GM20000 (cell line): ENCODE measurements around the gene CUX1.

Experiments used
- DNase-seq: peaks from one replicate; pipeline ENCODE4 v3.0.0; 2012; ENCODE audit warnings: low spot score
- TF ChIP-seq, protein P1 (sequence below): IDR thresholded peaks from 2 replicates; pipeline ENCODE4 v1.5.1; 2012; ENCODE audit warnings: mild to moderate bottlenecking, control low read depth; ENCODE audit errors: extremely low read depth, missing control alignments

Gene CUX1

GRCh38 chr7:102306916-102307677, 489.7 kb downstream of the CUX1 start:
- DNase-seq, result peak; percentile 79

GRCh38 chr7:102310414-102310815, 493.0 kb downstream of the CUX1 start:
- TF ChIP-seq, protein P1, sequence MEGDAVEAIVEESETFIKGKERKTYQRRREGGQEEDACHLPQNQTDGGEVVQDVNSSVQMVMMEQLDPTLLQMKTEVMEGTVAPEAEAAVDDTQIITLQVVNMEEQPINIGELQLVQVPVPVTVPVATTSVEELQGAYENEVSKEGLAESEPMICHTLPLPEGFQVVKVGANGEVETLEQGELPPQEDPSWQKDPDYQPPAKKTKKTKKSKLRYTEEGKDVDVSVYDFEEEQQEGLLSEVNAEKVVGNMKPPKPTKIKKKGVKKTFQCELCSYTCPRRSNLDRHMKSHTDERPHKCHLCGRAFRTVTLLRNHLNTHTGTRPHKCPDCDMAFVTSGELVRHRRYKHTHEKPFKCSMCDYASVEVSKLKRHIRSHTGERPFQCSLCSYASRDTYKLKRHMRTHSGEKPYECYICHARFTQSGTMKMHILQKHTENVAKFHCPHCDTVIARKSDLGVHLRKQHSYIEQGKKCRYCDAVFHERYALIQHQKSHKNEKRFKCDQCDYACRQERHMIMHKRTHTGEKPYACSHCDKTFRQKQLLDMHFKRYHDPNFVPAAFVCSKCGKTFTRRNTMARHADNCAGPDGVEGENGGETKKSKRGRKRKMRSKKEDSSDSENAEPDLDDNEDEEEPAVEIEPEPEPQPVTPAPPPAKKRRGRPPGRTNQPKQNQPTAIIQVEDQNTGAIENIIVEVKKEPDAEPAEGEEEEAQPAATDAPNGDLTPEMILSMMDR, result no peak
- DNase-seq, result no peak

More at GRCh38 chr7:102306916-102307677, 489.7 kb downstream of the CUX1 start:
- TF ChIP-seq, protein P1, result no peak

DNA sequence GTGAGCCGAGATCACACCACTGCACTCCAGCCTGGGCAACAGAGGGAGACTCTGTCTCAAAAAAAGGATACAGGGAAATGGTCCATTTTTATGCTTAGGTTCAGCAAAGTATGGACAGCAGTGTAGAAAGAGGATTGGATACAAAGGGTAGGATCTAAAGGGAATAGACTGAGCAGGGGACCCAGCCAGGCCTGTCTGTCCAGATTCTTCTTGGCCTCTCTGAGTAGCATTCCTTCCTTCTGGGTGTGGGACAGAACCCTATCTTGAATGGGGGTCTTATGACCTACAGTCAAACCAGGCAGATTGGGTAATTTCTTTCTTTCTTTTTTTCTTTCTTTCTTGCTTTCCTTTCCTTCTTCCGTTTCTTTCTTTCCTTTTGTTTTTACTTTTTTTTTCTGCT, 494.9 kb downstream of the CUX1 start:
- DNase-seq, result no peak
- TF ChIP-seq, protein P1, result no peak

GRCh38 chr7:102313997-102314780, 496.8 kb downstream of the CUX1 start:
- TF ChIP-seq, protein P1, result no peak
- no peak for DNase-seq

DNA sequence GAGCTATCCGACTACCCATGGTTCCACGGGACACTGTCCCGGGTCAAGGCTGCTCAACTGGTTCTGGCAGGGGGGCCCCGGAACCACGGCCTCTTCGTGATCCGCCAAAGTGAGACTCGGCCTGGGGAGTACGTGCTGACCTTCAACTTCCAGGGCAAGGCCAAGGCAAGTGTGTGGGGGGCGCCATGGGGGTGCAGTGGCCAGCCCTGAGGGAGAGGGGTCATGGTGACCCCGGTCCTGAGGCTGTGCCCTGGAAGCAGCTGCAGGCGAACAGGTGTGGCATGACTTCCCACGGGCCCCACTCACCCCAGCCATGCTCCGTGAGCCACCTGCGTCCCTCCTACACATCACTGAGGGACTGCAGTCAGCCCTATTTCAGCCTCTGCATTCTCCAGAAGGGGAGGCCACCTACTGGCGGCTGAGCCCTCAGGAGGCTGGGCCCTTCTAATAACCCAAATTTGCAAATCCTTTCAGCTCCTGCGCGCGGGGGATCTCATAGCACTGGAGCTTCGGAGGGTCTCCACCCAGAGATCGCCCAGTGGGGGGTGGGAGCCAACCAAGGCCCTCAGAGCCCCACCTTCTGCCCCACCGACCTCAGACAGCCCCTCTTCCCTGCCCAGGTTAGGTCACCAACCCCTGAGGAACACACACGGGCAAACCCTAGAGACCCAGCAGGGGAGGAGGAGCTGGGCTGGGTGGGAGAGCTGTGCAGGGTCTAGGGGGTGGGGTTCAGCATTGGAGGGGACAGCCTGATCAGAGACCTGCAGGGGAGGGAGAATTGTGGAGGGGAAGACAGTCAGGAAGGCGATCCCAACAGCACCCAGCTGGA, 500.0 kb downstream of the CUX1 start:
- TF ChIP-seq, protein P1, result no peak
- no peak for DNase-seq

- TF ChIP-seq, protein P1, result no peak
- DNase-seq, result no peak
Measured at GRCh38 chr7:102318482-102318971, 501.1 kb downstream of the CUX1 start.

GRCh38 chr7:102319671-102320070, 502.2 kb downstream of the CUX1 start:
- peak; percentile 21 for DNase-seq

More at GRCh38 chr7:102319671-102320070, 502.2 kb downstream of the CUX1 start:
- TF ChIP-seq, protein P1, result no peak
